Measurements from ENCODE around the gene ITIH2.
"Not testable (repeated sequence)": the region's sequence is repeated elsewhere in the genome, so short reads cannot be mapped to it uniquely, and the experiment has no call there.

Gene ITIH2

GRCh38 chr10:7718685-7719084 is 15.6 kb downstream of the ITIH2 start:
- no peak for TF ChIP-seq CTCF (IDR thresholded peaks at IDR 0.05; ENCODE audit: borderline replicate concordance, control extremely low read depth, extremely low read depth, insufficient read depth, missing control alignments)
- DNase-seq (ENCODE audit: low spot score): no peak
- in situ Hi-C loops (cut with MboI; ENCODE audit: low sequenced_read_pairs, unreplicated experiment): no loop called here

GRCh38 chr10:7720478-7720877 is 17.4 kb downstream of the ITIH2 start:
- no peak for TF ChIP-seq CTCF (IDR thresholded peaks at IDR 0.05; ENCODE audit: borderline replicate concordance, control extremely low read depth, extremely low read depth, insufficient read depth, missing control alignments)
- no peak for DNase-seq (ENCODE audit: low spot score)
- in situ Hi-C loops (cut with MboI; ENCODE audit: low sequenced_read_pairs, unreplicated experiment): no loop called here

- no peak for TF ChIP-seq CTCF (IDR thresholded peaks at IDR 0.05; ENCODE audit: borderline replicate concordance, control extremely low read depth, extremely low read depth, insufficient read depth, missing control alignments)
- no peak for DNase-seq (ENCODE audit: low spot score)
- in situ Hi-C loops (cut with MboI; ENCODE audit: low sequenced_read_pairs, unreplicated experiment): no loop called here
These were observed 19.9 kb downstream of the ITIH2 start for GRCh38 chr10:7722927-7723529.

GRCh38 chr10:7734821-7735220 is 31.7 kb downstream of the ITIH2 start:
- no peak for TF ChIP-seq CTCF (IDR thresholded peaks at IDR 0.05; ENCODE audit: borderline replicate concordance, control extremely low read depth, extremely low read depth, insufficient read depth, missing control alignments)
- in situ Hi-C loops (cut with MboI; ENCODE audit: low sequenced_read_pairs, unreplicated experiment): no loop called here
- no peak for DNase-seq (ENCODE audit: low spot score)

- no peak for DNase-seq (ENCODE audit: low spot score)
- in situ Hi-C loops (cut with MboI; ENCODE audit: low sequenced_read_pairs, unreplicated experiment): no loop called here
- TF ChIP-seq CTCF (IDR thresholded peaks at IDR 0.05; ENCODE audit: borderline replicate concordance, control extremely low read depth, extremely low read depth, insufficient read depth, missing control alignments): no peak
These were observed 35.7 kb downstream of the ITIH2 start for GRCh38 chr10:7738536-7739407.

- no peak for TF ChIP-seq CTCF (IDR thresholded peaks at IDR 0.05; ENCODE audit: borderline replicate concordance, control extremely low read depth, extremely low read depth, insufficient read depth, missing control alignments)
- no peak for DNase-seq (ENCODE audit: low spot score)
- in situ Hi-C loops (cut with MboI; ENCODE audit: low sequenced_read_pairs, unreplicated experiment): no loop called here
These were observed 41.2 kb downstream of the ITIH2 start for GRCh38 chr10:7744307-7744706.

- DNase-seq (ENCODE audit: low spot score): not testable (repeated sequence)
These were observed 45.5 kb downstream of the ITIH2 start for GRCh38 chr10:7748637-7749036.

More at GRCh38 chr10:7748637-7749036, 45.5 kb downstream of the ITIH2 start:
- in situ Hi-C loops (cut with MboI; ENCODE audit: low sequenced_read_pairs, unreplicated experiment): not testable (repeated sequence)

Data from GM13976 (cell line).